Stimulated activated CD4-positive, alpha-beta T cell treated with anti-CD3 and anti-CD28 coated beads, Interleukin-4, amount 100 ng/mL, for 48 hours (primary cell): ENCODE data around the gene CHIT1.

ENCODE experiments used
- DNase-seq, 2 donors: peaks; one replicate each; pipeline ENCODE4 v3.0.0-alpha.2; 2020; ENCODE audit warnings: low read depth in 2 of 2

CHIT1 gene

GRCh38 chr1:203229471-203230135 lies at the start of gene CHIT1:
CHIT1 (minus strand) TSS chr1:203229673; CDS start chr1:203229636, 37 bp downstream.
- DNase-seq: no peak

- no peak for DNase-seq
These were observed 49.5 kb upstream of the CHIT1 start for GRCh38 chr1:203278885-203279406.

GRCh38 chr1:203278082-203278884 lies 48.8 kb upstream of the CHIT1 start:
- no peak for DNase-seq

GRCh38 chr1:203276916-203277545 lies 47.6 kb upstream of the CHIT1 start:
- DNase-seq: no peak

GRCh38 chr1:203276408-203276807 lies 46.9 kb upstream of the CHIT1 start:
- no peak for DNase-seq

GRCh38 chr1:203275656-203276272 lies 46.3 kb upstream of the CHIT1 start:
- DNase-seq: no peak

- no peak for DNase-seq
These were observed 45.3 kb upstream of the CHIT1 start for GRCh38 chr1:203274603-203275381.

- DNase-seq: no peak
These were observed 44.6 kb upstream of the CHIT1 start for GRCh38 chr1:203273869-203274602.

GRCh38 chr1:203273206-203273868 lies 43.9 kb upstream of the CHIT1 start:
- DNase-seq: peak; percentile 89 to 95

GRCh38 chr1:203272633-203273205 lies 43.2 kb upstream of the CHIT1 start:
- DNase-seq: no peak

- no peak for DNase-seq
These were observed 42.6 kb upstream of the CHIT1 start for GRCh38 chr1:203271962-203272632.

- no peak for DNase-seq
These were observed 41.7 kb upstream of the CHIT1 start for GRCh38 chr1:203271018-203271743.

- DNase-seq: no peak
These were observed 41.0 kb upstream of the CHIT1 start for GRCh38 chr1:203270448-203270847.

GRCh38 chr1:203269654-203270020 lies 40.2 kb upstream of the CHIT1 start:
- no peak for DNase-seq

- DNase-seq: no peak
These were observed 39.6 kb upstream of the CHIT1 start for GRCh38 chr1:203268901-203269653.

- no peak for DNase-seq
These were observed 38.4 kb upstream of the CHIT1 start for GRCh38 chr1:203267912-203268311.

GRCh38 chr1:203267347-203267846 lies 37.9 kb upstream of the CHIT1 start:
- peak; percentile 64 to 69 for DNase-seq
